CD14-positive monocyte (primary cell): ENCODE results near the gene APIP. TPM values are rescaled to one million over a fixed set of nuclear protein-coding genes. Genes with fewer than 3 reads are reported as not detected.

ENCODE experiments used
- DNase-seq, 3 donors: peaks; one replicate each; pipeline ENCODE4 v3.0.0-alpha.2; 2011 to 2022
- H2AFZ ChIP-seq: 2 replicates; pipeline ENCODE4 v1.6.0; 2012; ENCODE audit warnings: mild to moderate bottlenecking, low read depth, low read length, inconsistent platforms; ENCODE audit not compliant: insufficient read depth, poor library complexity, severe bottlenecking
- H3K27ac ChIP-seq, 2 donors: 1 replicate in 1 of 2; 2 replicates in 1 of 2; pipeline ENCODE4 v1.5.1; 2012 to 2013; ENCODE audit warnings: low read length in 2 of 2, control low read depth in 1 of 2, inconsistent platforms in 1 of 2, low read depth in 1 of 2, mild to moderate bottlenecking in 1 of 2
- H3K27me3 ChIP-seq, 2 donors: one replicate each; pipeline versions ENCODE4 v1.6.0 to v1.6.1; 2011 to 2013; ENCODE audit warnings: low read length in 2 of 2; ENCODE audit not compliant: control insufficient read depth in 2 of 2, insufficient read depth in 2 of 2
- H3K36me3 ChIP-seq, 2 donors: replicated peaks in 1 of 2; 1 replicate in 1 of 2; 2 replicates in 1 of 2; pipeline versions ENCODE4 v1.5.1 to v1.6.1; 2012 to 2013; ENCODE audit warnings: low read length in 2 of 2, control low read depth in 1 of 2, inconsistent platforms in 1 of 2, mild to moderate bottlenecking in 1 of 2; ENCODE audit not compliant: insufficient read depth in 2 of 2, control insufficient read depth in 1 of 2
- H3K4me1 ChIP-seq, 2 donors: 1 replicate in 1 of 2; 2 replicates in 1 of 2; pipeline versions ENCODE4 v1.5.1 to v1.6.1; 2012 to 2013; ENCODE audit warnings: low read length in 2 of 2, control low read depth in 1 of 2, inconsistent platforms in 1 of 2, mild to moderate bottlenecking in 1 of 2, moderate library complexity in 1 of 2; ENCODE audit not compliant: insufficient read depth in 2 of 2, control insufficient read depth in 1 of 2
- H3K4me2 ChIP-seq: replicated peaks from 2 replicates; pipeline ENCODE3; 2012; ENCODE audit warnings: low read length, moderate library complexity, mild to moderate bottlenecking; ENCODE audit not compliant: poor library complexity, severe bottlenecking; ENCODE audit errors: extremely low read depth
- H3K4me3 ChIP-seq, 3 experiments: fragments of 200-600 bp in 1 of 3; sonication (generic) in 1 of 3; replicated peaks in 1 of 3; 1 replicate in 2 of 3; 2 replicates in 1 of 3; pipeline ENCODE4 v1.5.1; 2011 to 2013; ENCODE audit warnings: low read length in 3 of 3, mild to moderate bottlenecking in 3 of 3, control low read depth in 2 of 3, low read depth in 2 of 3, inconsistent platforms in 1 of 3, moderate library complexity in 1 of 3
- H3K79me2 ChIP-seq: 2 replicates; pipeline ENCODE4 v1.6.0; 2012; ENCODE audit warnings: mild to moderate bottlenecking, control low read depth, inconsistent platforms, low read length, moderate library complexity; ENCODE audit not compliant: insufficient read depth
- H3K9ac ChIP-seq: 2 replicates; pipeline ENCODE4 v1.6.0; 2017; ENCODE audit warnings: low read length, mild to moderate bottlenecking; ENCODE audit not compliant: insufficient read depth, poor library complexity, severe bottlenecking
- H3K9me3 ChIP-seq, 2 donors: replicated peaks in 1 of 2; 1 replicate in 1 of 2; 2 replicates in 1 of 2; pipeline versions ENCODE4 v1.5.1 to v1.6.1; 2012 to 2013; ENCODE audit warnings: low read length in 2 of 2, control low read depth in 1 of 2; ENCODE audit not compliant: control insufficient read depth in 1 of 2, insufficient read depth in 1 of 2
- H4K20me1 ChIP-seq: 2 replicates; pipeline ENCODE4 v1.6.0; 2012; ENCODE audit warnings: mild to moderate bottlenecking, low read length, control low read depth, moderate library complexity; ENCODE audit not compliant: insufficient read depth
- H3K27ac Mint-ChIP-seq, 7 donors: one replicate each; pipeline ENCODE4 v1.8.0; 2020; ENCODE audit warnings: mild to moderate bottlenecking in 7 of 7, mixed read lengths in 7 of 7, moderate library complexity in 6 of 7, inconsistent platforms in 2 of 7
- H3K27me3 Mint-ChIP-seq, 3 donors: one replicate each; pipeline ENCODE4 v1.8.0; 2021 to 2022; ENCODE audit warnings: low read depth in 3 of 3, mild to moderate bottlenecking in 3 of 3, mixed read lengths in 3 of 3, moderate library complexity in 3 of 3, inconsistent platforms in 1 of 3
- H3K36me3 Mint-ChIP-seq, 2 donors: one replicate each; pipeline ENCODE4 v1.8.0; 2020; ENCODE audit warnings: mixed read lengths in 2 of 2, inconsistent platforms in 1 of 2, mild to moderate bottlenecking in 1 of 2
- H3K4me1 Mint-ChIP-seq: one replicate; pipeline ENCODE4 v1.8.0; 2020; ENCODE audit warnings: mild to moderate bottlenecking, mixed read lengths
- H3K4me3 Mint-ChIP-seq, 2 donors: one replicate each; pipeline ENCODE4 v1.8.0; 2020; ENCODE audit warnings: mild to moderate bottlenecking in 2 of 2, mixed read lengths in 2 of 2, moderate library complexity in 1 of 2
- H3K9me3 Mint-ChIP-seq, 7 donors: one replicate each; pipeline ENCODE4 v1.8.0; 2020 to 2022; ENCODE audit warnings: mixed read lengths in 7 of 7, mild to moderate bottlenecking in 6 of 7, moderate library complexity in 6 of 7, inconsistent platforms in 2 of 7
- CTCF ChIP-seq: fragments of 200-600 bp; IDR thresholded peaks from one replicate; pipeline ENCODE4 v1.8.0; 2022; ENCODE audit warnings: antibody characterized with exemption, mild to moderate bottlenecking
- WGBS: methylation state at CpG from one replicate; pipeline ENCODE4 v1.1.5; 2013; ENCODE audit warnings: missing lambda C conversion rate; ENCODE audit not compliant: insufficient coverage; 5-methylcytosine and 5-hydroxymethylcytosine counted together
- intact Hi-C, 2 donors: fragments of 100-400 bp; cut with micrococcal nuclease; formaldehyde crosslinking; loops; one replicate each; pipeline versions ENCODE4 v1.15.0 to v1.15.1; 2023
- polyA plus RNA-seq, 3 donors: library from polyadenylated mRNA; depleted of rRNA in 1 of 3; unstranded in 2 of 3; stranded (reverse) in 1 of 3; fragments of 300-500 nt in 2 of 3; fragments of >200 nt in 1 of 3; fragmentation: Illumina TruSeq in 2 of 3; gene quantifications; 1 replicate in 2 of 3; 2 replicates in 1 of 3; pipeline ENCODE4 v1.2.3, GENCODE V29; 2012 to 2021

The APIP gene
- polyA plus RNA-seq, 3 donors = 16.3 to 25.4 (median 22.9) TPM

DNA sequence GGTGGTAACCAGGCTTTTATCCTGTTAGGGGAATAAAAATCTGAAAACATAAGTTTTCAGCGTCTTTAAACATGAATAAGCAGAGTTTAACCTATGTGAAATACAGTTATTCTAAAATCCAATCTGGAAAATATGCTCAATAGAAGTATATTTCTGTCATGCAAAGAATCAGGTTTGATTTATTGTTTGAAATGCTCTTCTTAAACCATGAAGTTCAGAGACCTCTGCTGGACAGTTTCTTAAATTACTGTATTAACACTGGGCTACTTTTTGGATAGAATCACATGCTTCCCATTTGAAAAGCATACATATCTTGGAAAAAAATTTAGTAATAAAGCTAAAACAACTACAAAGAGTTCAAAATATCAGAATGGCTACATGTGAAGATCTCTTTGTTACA is 25.4 kb downstream of the APIP start:
- H4K20me1 ChIP-seq = no peaks in the 10 kb centered on the region
- no CpG with 5 or more reads among the region's 1 CpG for WGBS
- no peak overlapping the region for H3K4me3 Mint-ChIP-seq

DNA sequence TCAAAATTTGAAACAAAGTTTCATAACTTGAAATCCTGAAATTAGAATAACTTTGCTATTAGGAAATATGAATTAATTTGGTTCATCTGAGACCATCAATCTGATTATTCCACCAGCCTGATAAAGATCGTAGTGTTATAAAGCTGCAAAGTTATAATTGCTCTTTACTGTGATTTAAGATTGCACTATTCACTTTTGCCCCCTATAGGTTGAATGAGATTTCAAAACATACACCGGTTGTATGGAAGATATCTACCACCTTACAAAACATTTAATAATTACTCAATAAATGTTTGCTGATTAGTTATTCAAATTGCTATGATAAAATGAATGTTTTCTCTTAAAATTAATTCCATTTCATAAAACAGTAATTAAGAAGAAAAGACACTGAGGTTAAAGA is 26.1 kb downstream of the APIP start:
- H3K36me3 ChIP-seq = peaks cover 14 to 42% of the 10 kb centered on the region in 2 donors
- H3K9me3 ChIP-seq = no peaks in the 10 kb centered on the region
- WGBS = no CpG with 5 or more reads among the region's 2 CpGs
- H3K27ac ChIP-seq = no peak overlapping the region
- H3K4me3 Mint-ChIP-seq = no peak overlapping the region
- H3K9me3 Mint-ChIP-seq = no peaks in the 10 kb centered on the region
- H3K9ac ChIP-seq = no peak overlapping the region
- H3K27me3 ChIP-seq = no peaks in the 10 kb centered on the region
- no peak overlapping the region for H3K27ac Mint-ChIP-seq
- intact Hi-C loops = loop anchor here (5.0 to 10.0 kb wide), 3 partner anchors 303 to 375 kb away; partner anchors contain the start of gene ELF5 (in 1 of the 2)
- H2AFZ ChIP-seq = no peak overlapping the region
- TF ChIP-seq CTCF = no peak
- no peaks in the 10 kb centered on the region for H3K79me2 ChIP-seq
- H3K4me1 ChIP-seq = no peaks in the 10 kb centered on the region
- H3K4me3 ChIP-seq = no peak overlapping the region
- no peaks in the 10 kb centered on the region for H3K4me1 Mint-ChIP-seq
- no peaks in the 10 kb centered on the region for H3K27me3 Mint-ChIP-seq
- H4K20me1 ChIP-seq = no peaks in the 10 kb centered on the region
- peaks cover 25 to 29% of the 10 kb centered on the region in 2 donors for H3K36me3 Mint-ChIP-seq
- H3K4me2 ChIP-seq = no peak overlapping the region
- DNase-seq = no peak

More for the DNA sequence above, 25.4 kb downstream of the APIP start:
- Histone ChIP-seq H3K4me2 (no peak overlapping the region), H3K9ac (no peak overlapping the region), H3K27me3 (no peaks in the 10 kb centered on the region), H3K4me3 (no peak overlapping the region), H3K4me1 (no peaks in the 10 kb centered on the region), H3K27ac (no peak overlapping the region), H3K36me3 (peaks cover 14 to 35% of the 10 kb centered on the region in 2 donors), H2AFZ (no peak overlapping the region), H3K9me3 (no peaks in the 10 kb centered on the region), H3K79me2 (no peaks in the 10 kb centered on the region)
- Mint-ChIP-seq H3K36me3 (peaks cover 20 to 29% of the 10 kb centered on the region in 2 donors), H3K27me3 (no peaks in the 10 kb centered on the region), H3K9me3 (no peaks in the 10 kb centered on the region), H3K4me1 (no peaks in the 10 kb centered on the region), H3K27ac (no peak overlapping the region)
- peak in 2 of 3 donors; percentile 10 to 31 for DNase-seq
- intact Hi-C loops = loop anchor here (5.0 to 10.0 kb wide), 3 partner anchors 304 to 376 kb away; partner anchors contain the start of gene ELF5 (in 1 of the 2)
- TF ChIP-seq CTCF = peak; percentile 35
